DMS153 treated with DMSO at 0.1 percent for 48 hours (cell line): Measurements from ENCODE around the gene PODXL2.
A peak's percentile ranks its signal among the peaks of the same experiment; 100 is the strongest.

Experiments used
- DNase-seq: peaks from one replicate; lab custom pipeline; 2025; ENCODE audit not compliant: unreplicated experiment; lab: John Stamatoyannopoulos, UW

Gene PODXL2

DNA sequence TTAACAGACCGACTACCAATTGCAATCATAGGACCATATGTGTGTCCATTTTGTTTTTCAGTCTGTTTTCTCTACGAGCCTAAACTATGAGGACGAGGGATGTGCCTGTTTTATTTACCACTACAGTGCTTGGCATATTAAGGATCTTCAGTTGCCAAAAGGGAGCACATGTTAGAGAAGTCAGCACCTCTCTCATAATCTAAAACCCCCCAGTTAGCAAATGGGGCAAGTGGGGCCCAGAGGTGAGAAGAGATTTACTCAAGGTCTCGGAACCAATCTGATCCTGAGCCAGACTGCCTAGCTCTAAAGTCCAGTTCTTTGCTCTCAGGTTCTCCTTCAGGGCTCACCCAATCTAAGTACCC lies 578 bp upstream of the PODXL2 start:
- DNase-seq = no peak

GRCh38 chr3:127629467-127630403 lies 750 bp downstream of the PODXL2 start:
- peak; percentile 19 for DNase-seq

DNA sequence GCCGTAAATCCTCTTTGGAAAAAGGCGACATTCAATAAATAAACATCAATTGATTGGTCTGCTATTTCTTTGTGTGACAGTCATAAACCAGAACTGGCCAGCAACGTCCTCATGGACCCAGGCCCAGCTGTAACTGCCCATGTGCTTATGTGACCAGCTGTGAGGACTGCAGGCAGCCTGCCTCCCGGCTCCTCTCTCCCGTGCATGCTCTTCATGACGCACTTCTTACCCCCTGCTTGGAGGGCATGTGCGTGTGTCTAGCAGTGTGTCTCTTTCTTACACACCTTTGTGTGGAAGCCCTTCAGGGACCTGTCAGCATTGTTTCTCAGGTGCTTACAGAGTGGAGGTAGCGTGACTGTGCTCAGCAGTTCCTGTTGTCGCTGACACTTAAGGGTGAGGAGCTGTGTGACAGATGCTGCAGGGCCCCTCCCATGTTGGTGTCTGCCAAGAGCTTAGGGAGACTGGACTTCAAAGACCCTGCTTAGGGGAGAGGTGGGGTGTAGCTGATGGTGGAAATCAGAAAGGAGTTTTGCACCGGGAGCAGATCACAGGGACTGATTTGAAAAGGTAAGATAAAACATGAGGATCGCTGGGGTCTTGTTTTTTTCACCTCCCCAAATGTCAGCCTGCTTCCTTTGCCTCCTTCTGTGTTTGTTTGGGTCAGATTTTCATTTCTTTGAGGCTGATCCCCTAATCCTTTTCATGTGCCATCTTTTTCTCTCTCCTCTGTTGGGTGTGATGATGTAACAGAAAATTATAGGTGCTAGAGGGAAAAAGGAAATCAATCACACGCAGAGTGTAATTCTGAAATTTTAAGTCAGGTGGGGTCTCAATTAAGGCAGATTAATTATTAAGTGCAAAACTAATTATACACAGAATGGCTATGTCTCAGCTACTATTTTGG lies 2.1 kb downstream of the PODXL2 start:
- DNase-seq = no peak

- no peak for DNase-seq
Observed at GRCh38 chr3:127632035-127632820, 3.2 kb downstream of the PODXL2 start.

GRCh38 chr3:127634653-127635052 lies 5.7 kb downstream of the PODXL2 start:
- no peak for DNase-seq

DNA sequence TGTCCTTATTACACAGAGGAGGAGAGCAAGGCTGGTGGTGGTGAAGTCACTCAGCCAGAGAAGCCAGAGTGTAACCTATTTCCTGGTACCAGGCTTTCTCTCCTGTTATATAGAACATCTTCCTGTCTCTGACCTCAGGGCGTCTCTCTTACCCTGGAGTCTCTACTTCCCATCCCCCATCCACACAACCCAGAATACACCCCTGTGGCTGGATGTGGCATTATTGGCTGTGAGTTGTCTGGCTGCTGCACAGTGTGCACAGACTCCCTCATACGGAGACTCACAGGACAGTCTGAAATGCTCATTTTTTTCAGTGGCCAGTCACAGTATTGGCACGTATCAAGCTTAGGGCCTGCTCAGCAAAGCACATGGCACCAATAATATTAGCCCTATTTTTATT lies 8.6 kb downstream of the PODXL2 start:
- no peak for DNase-seq

DNA sequence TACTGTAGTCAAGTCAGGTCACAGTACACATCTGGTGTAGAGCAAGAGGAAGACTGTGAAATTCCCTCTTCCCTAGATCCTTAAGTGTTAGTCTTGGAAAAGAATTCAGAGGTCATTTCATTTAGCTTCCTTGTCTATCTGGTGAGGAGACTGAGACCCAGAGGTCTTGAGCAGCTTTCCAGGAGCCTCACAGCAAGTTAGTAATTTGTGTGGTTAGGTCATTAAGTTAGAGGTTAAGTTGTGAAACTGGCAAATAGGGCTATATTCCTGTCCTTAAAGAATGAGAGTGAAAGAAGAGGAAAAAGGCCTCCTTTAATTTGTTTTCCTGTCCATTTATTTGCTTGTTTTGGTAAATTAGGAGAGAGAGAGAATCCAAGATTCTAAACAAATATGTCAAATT lies 9.0 kb downstream of the PODXL2 start:
- DNase-seq = no peak

DNA sequence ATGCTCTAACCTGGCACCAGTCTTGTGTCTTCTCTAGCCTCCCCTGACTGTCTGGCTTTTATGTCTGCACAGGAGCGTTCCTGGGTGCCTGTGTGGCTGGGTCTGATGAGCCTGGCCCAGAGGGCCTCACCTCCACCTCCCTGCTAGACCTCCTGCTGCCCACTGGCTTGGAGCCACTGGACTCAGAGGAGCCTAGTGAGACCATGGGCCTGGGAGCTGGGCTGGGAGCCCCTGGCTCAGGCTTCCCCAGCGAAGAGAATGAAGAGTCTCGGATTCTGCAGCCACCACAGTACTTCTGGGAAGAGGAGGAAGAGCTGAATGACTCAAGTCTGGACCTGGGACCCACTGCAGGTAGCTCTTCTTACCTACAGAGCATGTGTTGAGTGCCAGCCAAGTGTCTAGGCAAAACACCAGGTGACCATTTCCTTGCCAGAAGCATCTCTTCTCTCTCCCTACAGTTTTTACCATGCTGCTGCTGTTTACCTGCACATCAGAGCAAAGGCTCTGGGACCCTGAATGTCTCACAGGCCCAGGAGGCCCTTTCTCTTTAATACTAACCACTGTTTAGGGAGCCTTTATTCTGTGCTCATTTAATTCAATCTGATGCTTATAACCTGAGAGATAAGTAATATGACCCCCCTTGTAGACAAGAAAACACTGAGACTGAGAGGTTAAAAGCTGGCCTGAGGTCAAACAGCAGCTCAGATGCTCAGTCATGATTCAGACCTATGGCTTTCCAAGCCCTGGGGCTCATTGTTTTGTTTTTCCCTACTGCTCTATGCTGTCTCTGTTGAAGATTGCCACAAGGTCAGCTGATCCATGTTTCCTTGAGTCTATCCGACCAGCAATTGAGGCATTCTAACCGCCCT lies 10.4 kb downstream of the PODXL2 start:
- no peak for DNase-seq

DNA sequence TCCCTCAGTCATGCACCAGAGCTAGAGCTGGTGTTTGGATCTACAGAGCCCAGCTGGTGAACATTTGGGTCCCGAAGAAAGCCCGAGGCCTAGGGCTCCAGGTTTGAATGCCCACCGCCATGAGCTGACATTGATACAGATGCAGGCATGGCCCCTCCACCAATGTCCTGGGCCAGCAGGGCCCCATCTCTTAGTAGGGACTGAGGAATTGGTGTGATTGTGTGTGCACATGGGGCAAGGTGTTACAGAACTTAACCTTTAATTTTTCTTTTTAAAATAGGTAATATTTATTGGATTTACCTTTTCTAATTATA lies 11.0 kb downstream of the PODXL2 start:
- DNase-seq = no peak

DNA sequence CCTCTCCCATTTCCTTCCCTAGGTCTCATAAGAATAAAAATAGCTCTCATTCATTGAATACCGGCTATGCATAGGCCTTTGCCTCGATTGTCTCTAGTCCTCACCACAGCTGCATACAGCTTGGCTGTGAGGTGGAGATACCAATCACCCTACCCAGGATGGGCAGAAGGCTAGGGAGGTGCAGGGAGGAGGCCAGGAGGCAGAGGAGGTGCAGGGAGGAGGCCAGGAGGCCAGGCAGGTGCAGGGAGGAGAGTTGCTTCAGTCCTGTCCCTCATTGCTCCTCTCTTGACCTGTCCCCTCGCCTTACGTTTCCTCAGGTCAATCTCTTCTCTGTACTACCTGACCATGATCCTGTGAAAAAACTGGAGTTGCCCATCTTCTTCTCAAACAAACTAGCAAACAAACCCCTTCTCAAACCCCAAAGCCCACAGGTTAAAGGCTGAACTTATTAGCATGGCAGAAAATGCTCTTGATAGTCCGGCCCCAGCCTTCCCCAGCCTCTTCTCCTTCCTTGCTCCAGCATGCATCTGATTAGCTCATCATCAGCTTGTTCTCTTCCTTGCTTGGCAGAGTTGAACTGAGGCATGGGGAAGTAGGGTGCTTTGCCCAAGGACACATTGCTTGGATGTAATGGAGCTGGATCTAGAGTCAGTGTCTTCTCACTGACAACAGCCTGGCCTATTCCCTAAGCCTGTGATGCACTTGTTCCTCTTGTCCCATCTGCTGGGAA lies 15.8 kb downstream of the PODXL2 start:
- DNase-seq = no peak

DNA sequence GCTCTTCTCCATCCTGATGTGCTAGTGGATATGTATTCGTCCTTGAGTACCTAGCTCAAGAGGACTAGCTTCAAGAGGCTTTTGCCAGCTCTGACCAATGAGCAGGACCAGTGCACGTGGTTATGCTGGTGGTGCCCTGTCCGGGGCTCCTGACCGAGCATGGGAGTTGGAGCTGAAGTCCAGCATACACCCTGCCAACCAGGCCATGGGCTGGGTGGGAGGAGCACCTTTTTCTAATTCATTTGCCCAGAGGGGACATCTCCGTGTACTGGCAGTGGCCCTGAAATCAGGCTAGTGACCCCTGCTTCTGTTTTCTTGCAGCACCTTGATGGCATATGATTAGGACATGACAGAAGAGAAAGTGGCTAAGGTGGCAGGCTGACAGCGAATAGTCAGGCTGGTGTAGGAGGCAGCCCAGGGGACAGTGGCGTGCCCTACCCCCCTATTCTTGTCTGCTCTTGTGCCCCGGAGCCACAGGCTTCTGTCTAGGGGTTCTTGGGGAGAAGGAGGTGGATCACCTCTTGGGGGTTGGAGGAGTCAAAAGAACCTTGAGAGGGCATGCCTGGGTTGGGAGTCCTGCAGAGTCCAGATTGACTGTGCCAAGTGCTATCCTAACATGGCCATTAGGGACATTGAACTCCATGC lies 16.5 kb downstream of the PODXL2 start:
- DNase-seq = no peak

DNA sequence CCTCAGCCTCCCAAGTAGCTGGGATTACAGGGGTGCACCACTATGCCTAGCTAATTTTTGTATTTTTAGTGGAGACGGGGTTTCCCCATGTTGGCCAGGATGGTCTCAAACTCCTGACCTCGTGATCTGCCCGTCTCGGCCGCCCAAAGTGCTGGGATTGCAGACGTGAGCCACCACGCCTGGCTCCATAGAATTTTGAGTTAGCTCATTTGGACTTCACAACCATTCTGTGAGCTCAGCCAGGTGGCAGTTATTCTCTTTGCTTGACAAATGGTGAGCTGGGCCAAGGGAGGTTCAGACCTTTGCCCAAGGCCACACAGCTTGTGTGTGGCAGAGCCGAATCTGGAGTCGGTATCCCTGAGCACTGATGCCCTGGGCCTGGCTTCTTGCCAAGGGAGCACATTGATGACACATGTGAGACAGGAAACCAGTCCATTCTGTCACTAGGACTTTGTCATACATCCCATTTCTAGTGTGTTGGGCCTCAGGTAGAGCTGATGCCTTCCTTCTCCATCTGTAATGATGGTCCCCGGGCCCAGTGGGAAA lies 17.6 kb downstream of the PODXL2 start:
- no peak for DNase-seq

GRCh38 chr3:127647166-127647844 lies 18.3 kb downstream of the PODXL2 start:
- no peak for DNase-seq

DNA sequence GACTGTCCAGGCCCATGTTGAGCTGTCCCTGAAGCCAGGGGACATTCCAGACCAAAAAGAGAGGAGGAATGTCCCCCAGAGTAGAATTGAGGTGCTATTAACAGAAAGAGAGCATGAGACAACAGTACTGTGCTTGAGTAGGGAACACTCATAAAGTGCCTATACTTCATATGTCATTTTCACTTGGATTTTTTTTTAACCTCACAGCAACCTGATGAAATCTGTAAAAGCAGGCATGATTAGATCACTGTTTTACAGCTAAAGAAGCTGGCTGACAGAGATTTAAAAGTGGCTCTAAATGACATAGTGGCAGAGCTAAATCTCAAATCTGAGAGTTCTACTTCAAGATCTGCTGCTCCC lies 18.8 kb downstream of the PODXL2 start:
- no peak for DNase-seq

- DNase-seq = no peak
Observed at GRCh38 chr3:127650236-127650635, 21.3 kb downstream of the PODXL2 start.

DNA sequence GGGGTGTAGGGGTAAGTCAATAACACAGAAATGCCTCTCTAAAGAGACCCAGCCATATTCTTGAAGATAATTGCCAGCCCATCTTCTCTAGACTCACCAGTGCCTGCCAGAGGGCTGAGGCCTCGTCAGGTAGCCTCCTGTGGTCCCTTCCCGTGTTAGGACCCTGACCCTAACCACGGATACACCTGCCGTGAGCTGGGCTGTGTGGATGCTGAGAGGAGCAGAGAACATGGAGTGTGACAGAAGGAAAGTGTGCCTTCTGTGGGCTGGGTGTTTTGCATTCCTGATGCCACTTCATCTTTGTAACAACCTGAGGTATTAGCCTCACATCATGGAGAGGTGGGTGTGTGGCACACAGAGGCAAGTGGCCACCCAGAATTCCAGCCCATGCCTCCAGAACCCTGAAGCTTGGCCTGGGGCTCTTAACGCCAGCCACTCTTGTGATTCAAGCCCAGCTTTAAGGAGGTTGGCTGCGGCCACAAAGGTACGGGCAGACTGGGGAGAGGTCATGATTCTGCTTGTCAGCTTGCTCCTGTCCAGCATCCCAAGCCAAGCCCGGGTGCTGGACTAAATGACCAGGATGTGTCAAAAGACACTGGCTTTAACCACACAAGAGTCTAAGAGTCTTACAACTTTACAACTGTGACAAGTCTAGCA lies 22.7 kb downstream of the PODXL2 start:
- DNase-seq = no peak

DNA sequence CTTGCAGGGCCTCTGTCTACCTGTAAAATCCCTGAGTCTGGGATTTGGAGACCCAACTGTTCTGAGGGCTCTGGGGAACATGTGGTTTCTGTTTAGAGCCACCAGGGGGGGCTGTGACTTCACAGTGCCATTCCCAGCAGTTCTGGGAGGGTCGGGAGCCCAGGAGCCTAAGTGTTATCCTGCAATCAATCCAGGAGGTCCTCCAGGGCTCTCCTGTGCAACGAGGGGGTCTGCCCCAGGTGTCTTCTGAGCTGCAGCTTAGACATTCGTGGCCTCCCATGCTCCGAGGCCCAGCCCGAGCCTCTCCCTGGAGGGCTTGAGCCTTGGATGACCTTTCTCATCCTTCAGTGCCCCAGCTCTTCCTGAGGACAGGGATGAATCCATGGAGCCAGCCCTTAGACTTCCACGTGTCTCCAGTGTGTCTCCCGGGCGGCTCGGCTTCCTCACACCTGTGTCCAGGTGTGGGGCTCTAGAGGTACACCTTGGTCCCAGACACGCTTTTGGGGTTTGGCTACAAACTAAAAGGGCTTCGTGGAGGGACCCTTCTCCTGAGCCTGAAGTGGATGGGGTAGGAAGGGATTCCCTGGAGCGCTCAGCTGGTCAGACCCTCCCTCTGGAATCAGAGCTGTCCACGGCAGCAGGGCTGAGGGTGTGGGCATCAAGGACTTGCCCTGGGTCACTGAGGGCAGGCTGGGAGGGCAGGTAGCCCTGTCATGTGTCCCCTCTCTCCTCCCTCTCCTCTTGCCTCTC lies 23.4 kb downstream of the PODXL2 start:
- DNase-seq = no peak
